ENCODE measurements around the gene ATP5MC2. TPM values are rescaled to one million over a fixed set of nuclear protein-coding genes. Genes with fewer than 3 reads are reported as not detected.

The ATP5MC2 gene
- total and polyA plus RNA-seq, 10 of the 15 experiments (the other 5 are each of a cell fraction or from before 2014, with no cell fraction given): 379 to 1,090 (median 525) TPM

- ChIA-PET CTCF (interaction anchor here (1.2 kb wide), 1 partner anchor 11 kb away, joined by 6 read pairs; no protein-coding TSS in a partner anchor), SMC1A (ENCODE audit: uncharacterized antibody, unreplicated experiment) (interaction anchor here (0.5 to 1.6 kb wide), 2 partner anchors 18 to 70 kb away, joined by 3 to 5 read pairs; no protein-coding TSS in a partner anchor), RAD21 (ENCODE audit: unreplicated experiment) (interaction anchor here (0.6 kb wide), 1 partner anchor 9 kb away, joined by 4 read pairs; no protein-coding TSS in a partner anchor), POLR2A (interaction anchor here (0.6 to 1.0 kb wide), 2 partner anchors 28 to 414 kb away, joined by 3 read pairs; no protein-coding TSS in a partner anchor)
- in situ Hi-C loops (cut with MboI) (no loop called here), intact Hi-C loops (cut with micrococcal nuclease; ENCODE audit: unreplicated experiment) (no loop called here)
- no peaks in the 10 kb centered on the region for H3K36me3 ChIP-seq (ENCODE audit: control insufficient read depth in 2 of 2, insufficient read depth in 2 of 2, low read length in 1 of 2)
- WGBS (ENCODE audit: insufficient coverage, insufficient replicate concordance, low lambda C conversion rate, missing lambda C conversion rate): 64% methylated on average over 2 of the region's 2 CpGs
- no peaks in the 10 kb centered on the region for H3K27me3 ChIP-seq (replicated peaks in 1 of 2; ENCODE audit: control insufficient read depth in 2 of 2, insufficient read depth in 2 of 2, low read length in 1 of 2)
- no peak overlapping the region for H3K9ac ChIP-seq (ENCODE audit: control insufficient read depth, insufficient read depth, low read length)
- no peak overlapping the region for H3K27ac ChIP-seq (ENCODE audit: control insufficient read depth, insufficient read depth)
- H3K4me3 ChIP-seq: no peak overlapping the region
- no peak overlapping the region for H2AFZ ChIP-seq (ENCODE audit: control insufficient read depth, low read depth, low read length)
- ATAC-seq (no peak), FAIRE-seq (no peak), DNase-seq (ENCODE audit: low read depth, low spot score) (no peak)
- H3K9me3 ChIP-seq (replicated peaks; ENCODE audit: control insufficient read depth, insufficient read depth, low read length): no peaks in the 10 kb centered on the region
- TF ChIP-seq STAT3 (IDR thresholded peaks at IDR 0.05; ENCODE audit: low read depth, low read length): no peak
- TF ChIP-seq, protein P1, sequence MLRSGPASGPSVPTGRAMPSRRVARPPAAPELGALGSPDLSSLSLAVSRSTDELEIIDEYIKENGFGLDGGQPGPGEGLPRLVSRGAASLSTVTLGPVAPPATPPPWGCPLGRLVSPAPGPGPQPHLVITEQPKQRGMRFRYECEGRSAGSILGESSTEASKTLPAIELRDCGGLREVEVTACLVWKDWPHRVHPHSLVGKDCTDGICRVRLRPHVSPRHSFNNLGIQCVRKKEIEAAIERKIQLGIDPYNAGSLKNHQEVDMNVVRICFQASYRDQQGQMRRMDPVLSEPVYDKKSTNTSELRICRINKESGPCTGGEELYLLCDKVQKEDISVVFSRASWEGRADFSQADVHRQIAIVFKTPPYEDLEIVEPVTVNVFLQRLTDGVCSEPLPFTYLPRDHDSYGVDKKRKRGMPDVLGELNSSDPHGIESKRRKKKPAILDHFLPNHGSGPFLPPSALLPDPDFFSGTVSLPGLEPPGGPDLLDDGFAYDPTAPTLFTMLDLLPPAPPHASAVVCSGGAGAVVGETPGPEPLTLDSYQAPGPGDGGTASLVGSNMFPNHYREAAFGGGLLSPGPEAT (IDR thresholded peaks at IDR 0.05; ENCODE audit: low read depth): no peak
- no peak for TF ChIP-seq KAT2A (conservative IDR thresholded peaks at IDR 0.05; ENCODE audit: control insufficient read depth, low read depth, low read length)
- no peak for TF ChIP-seq CUX1 (IDR thresholded peaks at IDR 0.05; ENCODE audit: insufficient replicate concordance, low read depth, low read length)
- no peak for TF ChIP-seq IKZF2 (IDR thresholded peaks at IDR 0.05)
- TF ChIP-seq ATF7 (IDR thresholded peaks at IDR 0.05; ENCODE audit: low read depth): no peak
- TF ChIP-seq KLF5 (IDR thresholded peaks at IDR 0.05; ENCODE audit: partially characterized antibody): no peak
- TF ChIP-seq BACH1 (IDR thresholded peaks at IDR 0.05; ENCODE audit: borderline replicate concordance): no peak
- no peak for TF ChIP-seq SREBF1 (IDR thresholded peaks at IDR 0.05; ENCODE audit: low read length)
- no peak for TF ChIP-seq IRF3 (IDR thresholded peaks at IDR 0.05)
- TF ChIP-seq SPI1 (IDR thresholded peaks at IDR 0.05; ENCODE audit: borderline replicate concordance, insufficient read depth, low read depth, low read length): no peak
- TF ChIP-seq, protein P2, sequence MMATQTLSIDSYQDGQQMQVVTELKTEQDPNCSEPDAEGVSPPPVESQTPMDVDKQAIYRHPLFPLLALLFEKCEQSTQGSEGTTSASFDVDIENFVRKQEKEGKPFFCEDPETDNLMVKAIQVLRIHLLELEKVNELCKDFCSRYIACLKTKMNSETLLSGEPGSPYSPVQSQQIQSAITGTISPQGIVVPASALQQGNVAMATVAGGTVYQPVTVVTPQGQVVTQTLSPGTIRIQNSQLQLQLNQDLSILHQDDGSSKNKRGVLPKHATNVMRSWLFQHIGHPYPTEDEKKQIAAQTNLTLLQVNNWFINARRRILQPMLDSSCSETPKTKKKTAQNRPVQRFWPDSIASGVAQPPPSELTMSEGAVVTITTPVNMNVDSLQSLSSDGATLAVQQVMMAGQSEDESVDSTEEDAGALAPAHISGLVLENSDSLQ (IDR thresholded peaks at IDR 0.05): no peak
- H3K4me1 ChIP-seq (ENCODE audit: control insufficient read depth, insufficient read depth, low read length): no peaks in the 10 kb centered on the region
- H3K4me2 ChIP-seq (ENCODE audit: control insufficient read depth, insufficient read depth): no peak overlapping the region
- no TSS peak for BruUV-seq (replicated peaks)
- no peaks in the 10 kb centered on the region for H3K79me2 ChIP-seq (ENCODE audit: control insufficient read depth, insufficient read depth, low read length)
- no peaks in the 10 kb centered on the region for H4K20me1 ChIP-seq (ENCODE audit: control insufficient read depth, insufficient read depth)
Observed at GRCh38 chr12:53638057-53638456, 37.8 kb downstream of the ATP5MC2 start.
